Ureter (tissue), 1 donor: Measurements from ENCODE around the gene NTMT1. TPM values are rescaled to one million over a fixed set of nuclear protein-coding genes. Genes with fewer than 3 reads are reported as not detected.

Experiments
- DNase-seq: peaks from one replicate; pipeline ENCODE4 v3.0.0-alpha.2; 2020; ENCODE audit warnings: low spot score
- total RNA-seq: library from RNA; stranded (reverse); gene quantifications from one replicate; pipeline ENCODE4 v1.2.4, GENCODE V29; 2023
- donor health status: DM: yes; HTN: yes; CAD: no.

Gene NTMT1
- total RNA-seq, 1 donor from 2014 or later, result 31.2 TPM

DNA sequence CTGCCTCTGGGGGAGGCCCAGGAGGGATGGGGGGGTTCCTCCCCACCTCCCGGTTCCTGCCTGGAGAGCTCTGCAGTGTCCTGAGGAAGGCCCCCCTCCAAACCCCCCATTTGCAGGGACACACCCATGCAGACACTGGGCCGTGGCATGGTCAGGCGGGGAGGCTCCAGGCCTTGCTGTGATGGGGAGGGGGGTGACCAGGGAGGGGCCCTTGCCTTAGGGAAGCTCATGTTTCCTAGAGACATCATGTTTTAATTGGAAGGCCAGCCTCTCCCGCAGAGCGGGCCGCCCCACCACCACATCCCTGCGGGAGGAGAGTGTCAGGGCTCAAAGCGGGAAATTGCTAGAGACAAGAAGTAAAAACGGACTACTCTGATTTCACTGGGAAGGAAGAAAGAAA, 51.5 kb downstream of the NTMT1 start:
- DNase-seq, result no peak

GRCh38 chr9:129678844-129679243, 52.9 kb downstream of the NTMT1 start:
- DNase-seq, result no peak

DNA sequence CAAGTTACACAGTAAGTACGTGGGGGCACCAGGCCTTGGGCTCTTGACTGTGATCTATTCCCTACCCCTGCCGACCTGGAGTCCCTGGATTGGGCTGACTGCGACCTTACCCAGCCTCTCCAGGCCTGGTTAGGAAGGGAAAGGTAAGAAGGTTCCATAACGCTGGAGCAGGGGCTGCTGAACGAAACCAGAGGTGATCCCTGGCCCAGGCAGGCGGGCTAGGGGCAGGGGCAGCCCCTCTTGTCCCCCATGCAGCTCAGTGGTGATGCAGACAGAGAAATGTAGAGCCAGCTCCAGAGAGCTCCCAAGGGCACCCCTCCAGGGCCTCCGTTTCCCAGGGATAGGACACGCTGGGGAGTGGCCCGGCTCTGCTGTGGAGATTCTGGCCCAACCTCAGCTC, 53.6 kb downstream of the NTMT1 start:
- DNase-seq, result no peak

GRCh38 chr9:129681924-129682323, 56.0 kb downstream of the NTMT1 start:
- DNase-seq, result no peak

GRCh38 chr9:129682381-129682780, 56.4 kb downstream of the NTMT1 start:
- no peak for DNase-seq

DNA sequence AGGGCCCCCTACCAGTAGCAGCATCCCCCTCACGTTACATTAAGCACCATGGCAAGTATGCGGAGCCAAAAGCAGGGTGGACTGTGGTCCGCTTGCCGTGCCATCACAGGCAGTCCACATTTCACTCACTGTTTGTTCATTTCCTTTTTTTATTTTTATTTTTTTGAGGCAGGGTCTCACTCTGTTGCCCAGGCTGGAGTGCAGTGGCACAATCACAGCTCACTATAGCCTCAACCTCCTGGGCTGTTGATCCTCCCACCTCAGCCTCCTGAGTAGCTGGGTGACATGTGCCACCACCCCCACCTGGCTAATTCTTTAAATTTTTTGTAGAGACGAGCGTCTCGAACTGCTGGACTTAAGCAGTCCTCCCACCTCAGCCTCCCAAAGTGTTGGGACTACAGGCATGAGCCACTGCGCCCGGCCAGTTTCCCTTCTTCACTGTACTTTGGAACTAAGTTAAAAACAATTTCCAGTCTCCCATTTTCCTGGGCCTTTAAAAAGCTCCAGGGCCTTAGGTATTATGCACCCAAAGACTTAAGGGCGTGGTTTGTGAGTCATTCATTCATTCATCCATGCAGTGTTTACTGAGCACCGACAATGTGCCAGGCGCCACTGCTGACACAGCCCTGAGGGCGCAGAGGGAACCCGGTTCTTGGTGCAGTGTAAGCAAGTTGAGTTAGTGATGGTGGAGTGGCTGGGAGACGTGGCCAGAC, 59.4 kb downstream of the NTMT1 start:
- no peak for DNase-seq

Other genes starting within 250 kb of the NTMT1 start
- gene C9orf50, start 5.1 kb upstream of the NTMT1 start, total RNA-seq, result not detected
- gene ASB6, start 16.0 kb downstream of the NTMT1 start, total RNA-seq, result 18.8 TPM
- 6.5 TPM for gene PRRX2, start 39.5 kb downstream of the NTMT1 start, total RNA-seq
- 67.9 TPM for gene PTGES, start 126.9 kb downstream of the NTMT1 start, total RNA-seq
- 19.5 TPM for gene TOR1B, start 177.0 kb downstream of the NTMT1 start, total RNA-seq
- 34.1 TPM for gene TOR1A, start 198.0 kb downstream of the NTMT1 start, total RNA-seq
- 38.7 TPM for gene C9orf78, start 209.1 kb downstream of the NTMT1 start, total RNA-seq
- 42.1 TPM for gene USP20, start 209.3 kb downstream of the NTMT1 start, total RNA-seq